ENCODE measurements around the gene UAP1. TPM values are rescaled to one million over a fixed set of nuclear protein-coding genes. Genes with fewer than 3 reads are reported as not detected.

The UAP1 gene
- total RNA-seq, 8 experiments from 2014 or later = 33.2 to 78.9 (median 56.9) TPM

- no peak overlapping the region for H3K4me3 ChIP-seq
- H3K27ac ChIP-seq = no peak overlapping the region
- in situ Hi-C loops (cut with MboI; ENCODE audit: low pct_unique_long_range_greater_than_20kb in 2 of 9, low sequenced_read_pairs in 9 of 9, unreplicated experiment in 9 of 9) = no loop called here
- 77 to 100% (median 95%) methylated on average over 2 to 3 of the region's 3 CpGs for WGBS, 10 experiments
- ATAC-seq (replicated peaks in 6 of 8) = no peak
- H3K4me1 ChIP-seq (replicated peaks in 1 of 2) = peaks cover 31 to 35% of the 10 kb centered on the region in 2 donors
These were observed 67.6 kb downstream of the UAP1 start for GRCh38 chr1:162629077-162629627.

GRCh38 chr1:162629651-162630050 is 68.1 kb downstream of the UAP1 start:
- Histone ChIP-seq H3K4me3 (no peak overlapping the region), H3K27ac (no peak overlapping the region), H3K4me1 (replicated peaks in 1 of 2) (peaks cover 36% of the 10 kb centered on the region in 2 donors)
- WGBS, 10 experiments = 57 to 100% (median 90%) methylated on average over 1 to 2 of the region's 2 CpGs; no CpG with 5 or more reads in 2 of the 10 experiments
- no peak for ATAC-seq (replicated peaks in 6 of 8)
- in situ Hi-C loops (cut with MboI; ENCODE audit: low pct_unique_long_range_greater_than_20kb in 2 of 9, low sequenced_read_pairs in 9 of 9, unreplicated experiment in 9 of 9) = no loop called here

GRCh38 chr1:162631546-162632191 is 70.1 kb downstream of the UAP1 start:
- 0 to 73% (median 53%) methylated on average over 2 to 8 of the region's 10 CpGs for WGBS, 10 experiments
- ATAC-seq (replicated peaks in 6 of 8) = peak; percentile 42 to 79 (median 68)
- H3K27ac ChIP-seq = peak overlapping the region in 1 of 2 donors; percentile 8
- peaks cover 36 to 45% of the 10 kb centered on the region in 2 donors for H3K4me1 ChIP-seq (replicated peaks in 1 of 2)
- no peak overlapping the region for H3K4me3 ChIP-seq
- in situ Hi-C loops (cut with MboI; ENCODE audit: low pct_unique_long_range_greater_than_20kb in 2 of 9, low sequenced_read_pairs in 9 of 9, unreplicated experiment in 9 of 9) = no loop called here

- Histone ChIP-seq H3K4me1 (replicated peaks in 1 of 2) (peaks cover 36 to 45% of the 10 kb centered on the region in 2 donors), H3K27ac (peak within 1 kb of the TSS; percentile 33 to 69), H3K4me3 (peak within 1 kb of the TSS in 4 of 5 donors; percentile 4 to 32 (median 10))
- 0 to 93% (median 68%) methylated on average over 2 to 4 of the region's 4 CpGs; no CpG with 5 or more reads in 1 of the 10 experiments for WGBS, 10 experiments
- ATAC-seq (replicated peaks in 6 of 8) = peak; percentile 22 to 75 (median 58)
- in situ Hi-C loops (cut with MboI; ENCODE audit: low pct_unique_long_range_greater_than_20kb in 2 of 9, low sequenced_read_pairs in 9 of 9, unreplicated experiment in 9 of 9) = no loop called here
These were observed 70.7 kb downstream of the UAP1 start, which contains the start of gene DDR2 for GRCh38 chr1:162632217-162632666. Gene DDR2 (plus strand): TSS chr1:162632464. CDS start chr1:162719064, 86,600 bp downstream.

- in situ Hi-C loops (cut with MboI; ENCODE audit: low pct_unique_long_range_greater_than_20kb in 2 of 9, low sequenced_read_pairs in 9 of 9, unreplicated experiment in 9 of 9) = no loop called here
- peak overlapping the region in 4 of 5 donors; percentile 4 to 32 (median 10) for H3K4me3 ChIP-seq
- H3K4me1 ChIP-seq (replicated peaks in 1 of 2) = peaks cover 36 to 45% of the 10 kb centered on the region in 2 donors
- H3K27ac ChIP-seq = peak overlapping the region; percentile 33 to 69
- 0 to 96% (median 80%) methylated on average over 1 to 4 of the region's 4 CpGs for WGBS, 10 experiments
- peak in 7 of 8 experiments; percentile 19 to 47 (median 36) for ATAC-seq (replicated peaks in 6 of 8)
These were observed 71.2 kb downstream of the UAP1 start for GRCh38 chr1:162632698-162633080.

- peak overlapping the region in 3 of 5 donors; percentile 9 to 32 (median 10) for H3K4me3 ChIP-seq
- ATAC-seq (replicated peaks in 6 of 8) = peak in 4 of 8 experiments; percentile 6 to 38 (median 20)
- WGBS, 10 experiments = 0 to 98% (median 45%) methylated on average over 1 to 7 of the region's 8 CpGs; no CpG with 5 or more reads in 2 of the 10 experiments
- peak overlapping the region in 1 of 2 donors; percentile 69 for H3K27ac ChIP-seq
- in situ Hi-C loops (cut with MboI; ENCODE audit: low pct_unique_long_range_greater_than_20kb in 2 of 9, low sequenced_read_pairs in 9 of 9, unreplicated experiment in 9 of 9) = no loop called here
- peaks cover 36 to 45% of the 10 kb centered on the region in 2 donors for H3K4me1 ChIP-seq (replicated peaks in 1 of 2)
These were observed 71.7 kb downstream of the UAP1 start for GRCh38 chr1:162633081-162633762.

GRCh38 chr1:162635418-162635817 is 73.9 kb downstream of the UAP1 start:
- WGBS, 10 experiments = 40 to 100% (median 95%) methylated on average over 1 to 4 of the region's 4 CpGs; no CpG with 5 or more reads in 5 of the 10 experiments
- ATAC-seq (replicated peaks in 6 of 8) = peak in 1 of 8 experiments; percentile 11
- in situ Hi-C loops (cut with MboI; ENCODE audit: low pct_unique_long_range_greater_than_20kb in 2 of 9, low sequenced_read_pairs in 9 of 9, unreplicated experiment in 9 of 9) = no loop called here

GRCh38 chr1:162639718-162640117 is 78.2 kb downstream of the UAP1 start:
- no peak for ATAC-seq (replicated peaks in 6 of 8)
- Histone ChIP-seq H3K4me3 (no peak overlapping the region), H3K4me1 (replicated peaks in 1 of 2) (peaks cover 0 to 8% of the 10 kb centered on the region in 2 donors), H3K27ac (no peak overlapping the region)
- in situ Hi-C loops (cut with MboI; ENCODE audit: low pct_unique_long_range_greater_than_20kb in 2 of 9, low sequenced_read_pairs in 9 of 9, unreplicated experiment in 9 of 9) = no loop called here
- WGBS, 10 experiments = 87 to 95% (median 90%) methylated on average over 3 to 7 of the region's 7 CpGs

More at GRCh38 chr1:162635418-162635817, 73.9 kb downstream of the UAP1 start:
- no peak overlapping the region for H3K27ac ChIP-seq
- peaks cover 36 to 45% of the 10 kb centered on the region in 2 donors for H3K4me1 ChIP-seq (replicated peaks in 1 of 2)
- H3K4me3 ChIP-seq = no peak overlapping the region

- WGBS, 10 experiments = 50 to 100% (median 92%) methylated on average over 1 to 2 of the region's 2 CpGs; no CpG with 5 or more reads in 4 of the 10 experiments
- in situ Hi-C loops (cut with MboI; ENCODE audit: low pct_unique_long_range_greater_than_20kb in 2 of 9, low sequenced_read_pairs in 9 of 9, unreplicated experiment in 9 of 9) = no loop called here
- no peak overlapping the region for H3K4me3 ChIP-seq
- H3K27ac ChIP-seq = no peak overlapping the region
- no peak for ATAC-seq (replicated peaks in 6 of 8)
- H3K4me1 ChIP-seq (replicated peaks in 1 of 2) = no peaks in the 10 kb centered on the region
These were observed 79.6 kb downstream of the UAP1 start for GRCh38 chr1:162641114-162641513.

GRCh38 chr1:162644986-162645314 is 83.4 kb downstream of the UAP1 start:
- H3K4me3 ChIP-seq = no peak overlapping the region
- 87 to 100% (median 100%) methylated on average over 1 to 3 of the region's 3 CpGs; no CpG with 5 or more reads in 3 of the 10 experiments for WGBS, 10 experiments
- peaks cover 13 to 21% of the 10 kb centered on the region in 2 donors for H3K4me1 ChIP-seq (replicated peaks in 1 of 2)
- H3K27ac ChIP-seq = no peak overlapping the region
- in situ Hi-C loops (cut with MboI; ENCODE audit: low pct_unique_long_range_greater_than_20kb in 2 of 9, low sequenced_read_pairs in 9 of 9, unreplicated experiment in 9 of 9) = no loop called here
- ATAC-seq (replicated peaks in 6 of 8) = no peak

GRCh38 chr1:162645666-162646065 is 84.1 kb downstream of the UAP1 start:
- H3K4me1 ChIP-seq (replicated peaks in 1 of 2) = peaks cover 17 to 25% of the 10 kb centered on the region in 2 donors
- in situ Hi-C loops (cut with MboI; ENCODE audit: low pct_unique_long_range_greater_than_20kb in 2 of 9, low sequenced_read_pairs in 9 of 9, unreplicated experiment in 9 of 9) = no loop called here
- no peak for ATAC-seq (replicated peaks in 6 of 8)
- H3K4me3 ChIP-seq = no peak overlapping the region
- 52 to 88% (median 79%) methylated on average over 1 to 4 of the region's 4 CpGs; no CpG with 5 or more reads in 1 of the 10 experiments for WGBS, 10 experiments
- H3K27ac ChIP-seq = no peak overlapping the region

GRCh38 chr1:162649583-162649982 is 88.1 kb downstream of the UAP1 start:
- H3K4me1 ChIP-seq (replicated peaks in 1 of 2) = peaks cover 17 to 25% of the 10 kb centered on the region in 2 donors
- in situ Hi-C loops (cut with MboI; ENCODE audit: low pct_unique_long_range_greater_than_20kb in 2 of 9, low sequenced_read_pairs in 9 of 9, unreplicated experiment in 9 of 9) = no loop called here
- peak in 5 of 8 experiments; percentile 99 to 100 (median 100) for ATAC-seq (replicated peaks in 6 of 8)
- 30 to 100% (median 52%) methylated on average over 1 to 3 of the region's 3 CpGs for WGBS, 10 experiments
- H3K27ac ChIP-seq = no peak overlapping the region
- no peak overlapping the region for H3K4me3 ChIP-seq

Data from motor neuron (in vitro differentiated cells).